Uterus (tissue), 4 donors: ENCODE measurements around the gene MRTFB. TPM values are rescaled to one million over a fixed set of nuclear protein-coding genes. Genes with fewer than 3 reads are reported as not detected.

Experiments used
- DNase-seq, 2 donors: peaks; one replicate each; pipeline ENCODE4 v3.0.0-alpha.2; 2019 to 2020
- H3K27ac ChIP-seq, 2 donors: fragments of 200-600 bp; sonication (generic); 1 replicate in 1 of 2; 2 replicates in 1 of 2; pipeline ENCODE4 v1.5.1; 2016 to 2018
- H3K27me3 ChIP-seq, 2 donors: fragments of 200-600 bp; sonication (generic); one replicate each; pipeline ENCODE4 v1.5.1; 2018 to 2019; ENCODE audit warnings: control low read depth in 1 of 2
- H3K36me3 ChIP-seq, 2 donors: fragments of 200-600 bp; sonication (generic); one replicate each; pipeline ENCODE4 v1.5.1; 2019; ENCODE audit warnings: control low read depth in 1 of 2
- H3K4me1 ChIP-seq, 2 donors: fragments of 200-600 bp; sonication (generic); one replicate each; pipeline ENCODE4 v1.5.1; 2018 to 2019; ENCODE audit warnings: control low read depth in 1 of 2
- H3K4me3 ChIP-seq, 2 donors: fragments of 200-600 bp; sonication (generic); 1 replicate in 1 of 2; 2 replicates in 1 of 2; pipeline ENCODE4 v1.5.1; 2018 to 2019; ENCODE audit warnings: mild to moderate bottlenecking in 1 of 2
- H3K9me3 ChIP-seq, 2 donors: fragments of 200-600 bp; sonication (generic); one replicate each; pipeline ENCODE4 v1.5.1; 2019; ENCODE audit warnings: control low read depth in 1 of 2
- CTCF ChIP-seq, 4 experiments: fragments of 200-600 bp in 2 of 4; fragments of 450-650 bp in 2 of 4; sonication (generic) in 2 of 4; IDR thresholded peaks; one replicate each; pipeline ENCODE4 v1.5.1; 2016 to 2019; ENCODE audit warnings: antibody characterized with exemption in 4 of 4, mild to moderate bottlenecking in 2 of 4, moderate library complexity in 1 of 4
- POLR2A ChIP-seq, 2 donors: fragments of 450-650 bp; IDR thresholded peaks; one replicate each; pipeline ENCODE4 v1.6.1; 2016; ENCODE audit warnings: antibody characterized with exemption in 2 of 2, mild to moderate bottlenecking in 1 of 2, moderate library complexity in 1 of 2
- intact Hi-C: fragments of 100-400 bp; cut with DNase I; formaldehyde crosslinking; loops from one replicate; pipeline ENCODE4 v1.15.1; 2023; ENCODE audit warnings: low total_unique reads
- total RNA-seq, 4 donors: library from RNA; depleted of rRNA in 3 of 4; stranded (reverse); fragments of >200 nt in 3 of 4; gene quantifications; one replicate each; pipeline versions ENCODE4 v1.1.0 to v1.2.4, GENCODE V29; 2014 to 2023
- donor health status: DM: yes; HTN: yes; CAD: no.

MRTFB gene
- total RNA-seq, 4 donors from 2014 or later: 49.8 to 178 (median 75.1) TPM

- peak; percentile 42 to 46 for DNase-seq
These were observed 230.3 kb downstream of the MRTFB start for GRCh38 chr16:14301169-14302030.

GRCh38 chr16:14302031-14302398 is 230.9 kb downstream of the MRTFB start:
- Histone ChIP-seq H3K9me3 (no peaks in the 10 kb centered on the region), H3K4me1 (no peaks in the 10 kb centered on the region), H3K27ac (peak overlapping the region; percentile 67 to 76), H3K4me3 (peak overlapping the region; percentile 78 to 99), H3K27me3 (no peaks in the 10 kb centered on the region), H3K36me3 (no peaks in the 10 kb centered on the region)
- intact Hi-C loops: loop anchor here (10.0 kb wide), 1 partner anchor 63 kb away; no protein-coding TSS in a partner anchor
- peak; percentile 45 to 55 for DNase-seq
- TF ChIP-seq CTCF (IDR thresholded peaks at IDR 0.05) (no peak), POLR2A (IDR thresholded peaks at IDR 0.05) (peak in 1 of 2 donors; percentile 16)

More at GRCh38 chr16:14301169-14302030, 230.3 kb downstream of the MRTFB start:
- intact Hi-C loops: loop anchor here (10.0 kb wide), 1 partner anchor 63 kb away; no protein-coding TSS in a partner anchor
- no peaks in the 10 kb centered on the region for H3K4me1 ChIP-seq
- H3K9me3 ChIP-seq: no peaks in the 10 kb centered on the region
- H3K36me3 ChIP-seq: no peaks in the 10 kb centered on the region
- TF ChIP-seq CTCF (IDR thresholded peaks at IDR 0.05) (no peak), POLR2A (IDR thresholded peaks at IDR 0.05) (no peak)
- H3K27me3 ChIP-seq: no peaks in the 10 kb centered on the region
- peak overlapping the region; percentile 68 to 76 for H3K27ac ChIP-seq
- H3K4me3 ChIP-seq: peak overlapping the region; percentile 78 to 99

GRCh38 chr16:14302399-14303181 is 231.5 kb downstream of the MRTFB start:
- Histone ChIP-seq H3K36me3 (no peaks in the 10 kb centered on the region), H3K27me3 (no peaks in the 10 kb centered on the region), H3K4me3 (peak overlapping the region; percentile 78 to 99), H3K9me3 (no peaks in the 10 kb centered on the region), H3K4me1 (no peaks in the 10 kb centered on the region), H3K27ac (peak overlapping the region; percentile 67 to 71)
- intact Hi-C loops: loop anchor here (10.0 kb wide), 1 partner anchor 62 kb away; no protein-coding TSS in a partner anchor
- TF ChIP-seq POLR2A (IDR thresholded peaks at IDR 0.05): no peak
- no peak for TF ChIP-seq CTCF (IDR thresholded peaks at IDR 0.05)
- DNase-seq: peak; percentile 28 to 37

GRCh38 chr16:14303182-14303618 is 232.1 kb downstream of the MRTFB start:
- no peaks in the 10 kb centered on the region for H3K4me1 ChIP-seq
- peak overlapping the region; percentile 78 to 99 for H3K4me3 ChIP-seq
- intact Hi-C loops: loop anchor here (10.0 kb wide), 1 partner anchor 62 kb away; no protein-coding TSS in a partner anchor
- no peak for DNase-seq
- no peaks in the 10 kb centered on the region for H3K9me3 ChIP-seq
- peak overlapping the region; percentile 67 to 71 for H3K27ac ChIP-seq
- no peaks in the 10 kb centered on the region for H3K27me3 ChIP-seq
- TF ChIP-seq POLR2A (IDR thresholded peaks at IDR 0.05) (no peak), CTCF (IDR thresholded peaks at IDR 0.05) (no peak)
- H3K36me3 ChIP-seq: no peaks in the 10 kb centered on the region
